NB4 (cell line): ENCODE data around the gene EPS8L1.

Experiments used
- CTCF ChIP-seq: IDR thresholded peaks from one replicate; pipeline ENCODE4 v1.5.1; 2012; ENCODE audit warnings: low read depth, low read length
- MAX ChIP-seq: IDR thresholded peaks from 2 replicates; pipeline ENCODE4 v1.6.1; 2011; ENCODE audit warnings: low read depth, low read length
- MYC ChIP-seq: IDR thresholded peaks from 2 replicates; pipeline ENCODE4 v1.6.1; 2011; ENCODE audit warnings: low read depth, low read length
- POLR2A ChIP-seq: IDR thresholded peaks from 2 replicates; pipeline ENCODE4 v1.6.1; 2011; ENCODE audit warnings: mild to moderate bottlenecking; ENCODE audit not compliant: insufficient read length; ENCODE audit errors: extremely low read depth

- TF ChIP-seq POLR2A (no peak), CTCF (peak; percentile 4), MYC (no peak), MAX (no peak)
These were observed 16.7 kb upstream of the EPS8L1 start for GRCh38 chr19:55058781-55059610.
